GM21381 (cell line): Measurements from ENCODE around the gene FN1.
A peak's percentile ranks its signal among the peaks of the same experiment; 100 is the strongest.

ENCODE experiments used
- ATAC-seq: cut with Tn5 transposase; IDR thresholded peaks from one replicate; pipeline ENCODE4 v1.9.1; 2021; ENCODE audit warnings: mild to moderate bottlenecking, moderate library complexity; ENCODE audit not compliant: unreplicated experiment

Gene FN1

GRCh38 chr2:215435870-215436704, at the start of gene FN1:
Gene FN1, minus strand, starts transcription at chr2:215436068. Its CDS starts 266 bp downstream, at chr2:215435802.
- ATAC-seq = peak; percentile 88

- ATAC-seq = no peak
Observed at GRCh38 chr2:215485032-215485431, 49.2 kb upstream of the FN1 start.

- no peak for ATAC-seq
Observed at GRCh38 chr2:215484570-215484969, 48.7 kb upstream of the FN1 start.

GRCh38 chr2:215483431-215483830, 47.6 kb upstream of the FN1 start:
- no peak for ATAC-seq

- ATAC-seq = no peak
Observed at GRCh38 chr2:215479536-215480240, 43.8 kb upstream of the FN1 start.

- ATAC-seq = no peak
Observed at GRCh38 chr2:215479121-215479520, 43.3 kb upstream of the FN1 start.

- no peak for ATAC-seq
Observed at GRCh38 chr2:215476424-215476823, 40.6 kb upstream of the FN1 start.

- no peak for ATAC-seq
Observed at GRCh38 chr2:215466097-215466909, 30.4 kb upstream of the FN1 start.

GRCh38 chr2:215465256-215465655, 29.4 kb upstream of the FN1 start:
- ATAC-seq = no peak

GRCh38 chr2:215461836-215462532, 26.1 kb upstream of the FN1 start:
- no peak for ATAC-seq

- no peak for ATAC-seq
Observed at GRCh38 chr2:215460682-215461382, 25.0 kb upstream of the FN1 start.

- no peak for ATAC-seq
Observed at GRCh38 chr2:215455958-215456357, 20.1 kb upstream of the FN1 start.

GRCh38 chr2:215454519-215455246, 18.8 kb upstream of the FN1 start:
- peak; percentile 79 for ATAC-seq

GRCh38 chr2:215452725-215453124, 16.9 kb upstream of the FN1 start:
- no peak for ATAC-seq

- no peak for ATAC-seq
Observed at GRCh38 chr2:215451012-215451756, 15.3 kb upstream of the FN1 start.

- no peak for ATAC-seq
Observed at GRCh38 chr2:215450188-215451011, 14.5 kb upstream of the FN1 start.

- ATAC-seq = no peak
Observed at GRCh38 chr2:215447673-215448081, 11.8 kb upstream of the FN1 start.

GRCh38 chr2:215447056-215447455, 11.2 kb upstream of the FN1 start:
- no peak for ATAC-seq
